NCI-H2171 (cell line): Measurements from ENCODE around the gene PDLIM7.

ENCODE experiments used
- DNase-seq: peaks from one replicate; lab custom pipeline; 2025; lab: John Stamatoyannopoulos, UW

PDLIM7 gene

DNA sequence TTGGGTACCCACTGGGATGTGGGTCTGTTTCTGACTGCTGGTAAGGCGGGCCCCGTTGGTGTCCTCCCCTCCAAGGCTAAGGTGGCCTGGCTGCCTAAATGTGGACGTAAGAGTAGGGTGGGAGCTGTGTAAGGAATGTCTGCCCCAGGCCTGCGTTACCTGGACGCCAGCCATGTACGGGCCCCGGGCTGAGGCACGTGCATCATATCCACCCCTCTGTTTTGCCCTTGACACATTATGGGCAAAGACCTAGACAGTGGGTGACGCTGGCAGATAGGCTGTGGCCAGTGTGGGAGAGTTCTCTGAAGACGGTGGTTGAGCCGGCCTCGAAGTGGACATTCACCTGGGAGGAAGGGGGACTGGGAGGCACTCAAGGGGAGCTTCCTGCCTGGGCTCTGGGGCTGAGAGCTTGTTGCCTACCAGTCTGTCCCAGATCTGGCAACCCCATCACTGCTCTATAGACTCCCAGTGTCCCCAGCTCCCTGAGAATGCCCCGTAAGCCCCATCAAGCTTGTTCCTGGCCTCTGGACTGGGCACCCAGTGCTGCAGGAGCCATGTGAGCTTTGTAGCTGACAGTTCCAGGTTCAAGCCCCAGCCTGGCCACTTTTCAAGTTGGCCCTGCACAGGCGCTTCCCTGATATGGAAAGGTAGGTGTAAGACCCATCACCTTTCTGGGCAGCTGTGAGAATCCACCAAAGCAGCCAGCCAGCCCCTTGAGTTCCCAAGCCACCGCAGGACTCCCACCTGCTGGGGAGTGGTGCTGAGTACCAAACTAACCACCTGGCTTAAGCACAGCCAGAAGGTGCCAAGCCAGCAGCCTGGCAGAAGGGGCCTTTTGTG, 54.0 kb downstream of the PDLIM7 start:
- no peak for DNase-seq

- no peak for DNase-seq
Observed at GRCh38 chr5:177442066-177442826, 55.2 kb downstream of the PDLIM7 start.

DNA sequence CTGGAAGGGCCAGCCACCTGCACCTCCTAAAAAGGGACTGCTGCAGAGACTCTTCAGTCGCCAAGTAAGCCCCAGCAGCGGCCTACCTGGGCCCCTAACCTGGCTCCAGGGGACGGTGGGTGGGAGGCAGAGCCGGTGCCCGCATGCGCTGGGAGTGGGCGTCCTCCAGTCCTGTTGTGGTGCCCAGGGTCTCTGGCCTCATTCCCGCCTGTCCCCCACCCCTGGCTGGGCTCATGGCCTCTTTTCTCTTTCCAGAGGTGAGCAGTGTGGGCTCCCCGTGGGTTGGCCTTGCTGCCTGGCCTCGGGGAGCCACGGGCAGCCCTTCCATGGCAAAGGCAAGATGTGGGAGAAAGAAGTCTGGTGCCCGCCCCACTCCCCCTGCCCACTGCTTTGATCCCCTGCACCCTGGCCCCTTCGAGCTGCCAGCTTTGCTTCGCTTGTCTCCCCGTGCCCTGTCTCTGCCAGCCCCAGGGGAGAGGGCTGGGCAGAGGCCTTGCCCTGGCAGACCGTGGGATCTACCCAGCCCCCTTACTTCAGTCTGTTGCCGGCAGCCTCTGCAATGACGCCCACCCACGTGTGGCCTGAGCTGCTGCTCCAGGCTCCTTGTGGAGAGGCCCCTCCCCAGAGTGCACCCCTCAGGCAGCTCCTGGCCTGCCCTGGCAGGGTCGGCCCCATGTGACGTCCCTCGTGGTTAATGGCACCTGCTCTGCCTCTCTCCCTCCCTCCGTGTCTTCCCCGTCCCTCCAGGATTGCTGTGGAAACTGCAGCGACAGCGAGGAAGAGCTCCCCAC, 56.2 kb downstream of the PDLIM7 start:
- no peak for DNase-seq

DNA sequence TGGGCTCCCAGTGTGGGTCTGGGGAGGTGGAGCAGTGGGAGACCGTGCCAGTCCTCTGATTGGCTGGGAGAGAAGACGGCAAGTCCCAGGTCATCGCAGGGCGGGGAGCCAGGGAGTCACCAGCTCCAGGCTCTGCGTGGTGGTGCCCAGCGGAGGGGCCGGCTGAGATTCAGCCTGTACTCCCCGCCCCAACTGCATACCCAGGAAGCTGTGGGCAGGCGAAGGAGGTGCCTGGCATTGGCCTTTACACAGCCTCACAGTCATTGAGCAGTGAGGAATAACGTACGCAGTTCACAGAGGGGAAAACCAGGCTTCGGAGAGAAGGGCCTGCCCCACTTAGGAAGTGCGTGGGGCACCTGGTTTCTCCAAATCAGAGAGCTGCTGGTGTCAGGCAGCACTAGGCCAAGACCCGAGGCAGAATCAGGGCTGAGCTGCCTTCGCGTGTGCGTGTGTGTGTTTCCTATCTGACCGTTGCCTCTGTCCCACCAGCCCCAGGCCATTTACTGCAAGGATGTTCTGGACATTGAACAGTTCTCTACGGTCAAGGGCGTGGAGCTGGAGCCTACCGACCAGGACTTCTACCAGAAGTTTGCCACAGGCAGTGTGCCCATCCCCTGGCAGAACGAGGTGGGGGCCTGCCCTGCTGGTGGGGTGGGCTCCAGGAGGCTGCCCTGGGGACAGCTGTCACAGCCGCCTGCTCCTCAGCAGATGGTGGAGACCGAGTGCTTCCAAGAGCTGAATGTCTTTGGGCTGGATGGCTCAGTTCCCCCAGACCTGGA, 57.0 kb downstream of the PDLIM7 start:
- DNase-seq, result no peak

DNA sequence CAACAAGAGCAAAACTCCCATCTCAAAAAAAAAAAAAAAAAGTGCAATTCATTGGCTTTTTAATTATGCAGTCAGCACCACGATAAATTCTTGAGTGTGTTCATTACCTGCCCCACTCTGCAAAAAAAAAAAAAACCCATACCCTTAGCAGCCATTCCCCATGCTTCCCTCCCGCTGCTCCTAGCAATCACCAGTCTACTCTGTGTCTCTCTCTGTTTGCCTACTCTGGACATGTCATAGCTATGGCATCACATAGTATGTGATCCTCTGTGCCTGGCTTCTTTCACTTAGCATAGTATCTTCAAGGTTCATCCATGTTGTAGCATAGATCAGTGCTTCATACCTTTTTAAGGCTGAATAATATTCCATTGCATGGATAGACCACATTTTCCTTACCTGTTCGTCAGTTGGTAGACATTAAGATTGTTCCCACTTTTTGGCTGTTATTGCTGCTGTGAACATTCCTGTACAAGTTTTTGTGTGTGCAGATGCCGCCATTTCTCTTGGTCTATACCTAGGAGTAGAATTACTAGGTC, 57.8 kb downstream of the PDLIM7 start:
- DNase-seq, result no peak

DNA sequence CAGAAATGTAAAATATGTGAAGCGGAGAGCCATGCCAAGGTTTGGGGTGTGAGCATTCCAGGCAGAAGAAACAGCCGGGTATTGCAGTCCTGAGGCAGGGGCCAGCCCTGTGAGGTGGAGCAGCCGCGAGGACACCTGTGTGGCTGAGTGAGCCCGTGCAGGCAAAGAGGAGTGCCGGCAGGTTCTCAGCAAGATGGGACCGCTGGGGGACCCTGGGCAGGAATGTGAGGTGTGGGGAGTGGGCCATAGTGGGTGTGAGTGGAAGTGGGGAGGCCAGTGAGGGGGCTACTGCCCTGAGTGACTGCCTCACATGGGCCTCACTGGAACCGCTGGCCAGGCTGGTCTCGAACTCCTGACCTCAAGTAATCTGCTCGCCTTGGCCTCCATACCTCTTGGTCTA, 58.9 kb downstream of the PDLIM7 start:
- no peak for DNase-seq

DNA sequence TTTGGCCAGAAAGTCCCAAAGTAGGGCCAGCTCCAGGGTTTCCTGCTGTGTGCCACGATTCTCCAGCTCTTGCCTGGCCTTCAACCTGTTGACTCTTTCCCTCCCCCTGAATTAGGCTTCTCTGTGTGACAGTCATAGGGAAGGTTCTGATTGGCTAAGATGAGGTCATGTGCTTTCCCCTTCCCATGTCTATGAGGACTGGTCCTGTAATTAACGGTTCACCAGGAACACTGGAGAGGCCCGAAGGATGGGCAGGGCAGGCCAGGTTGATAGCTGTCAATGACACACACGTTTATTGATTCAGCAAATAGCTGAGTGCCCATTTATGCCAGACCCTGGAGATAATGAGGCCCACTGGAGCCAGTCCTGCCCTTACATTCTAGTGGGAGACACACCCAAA, 59.8 kb downstream of the PDLIM7 start:
- no peak for DNase-seq

- DNase-seq, result no peak
Observed at GRCh38 chr5:177435847-177436536, 61.4 kb downstream of the PDLIM7 start.

- no peak for DNase-seq
Observed at GRCh38 chr5:177434942-177435738, 62.3 kb downstream of the PDLIM7 start.

GRCh38 chr5:177434437-177434836, 63.0 kb downstream of the PDLIM7 start:
- no peak for DNase-seq

- no peak for DNase-seq
Observed at GRCh38 chr5:177433658-177434217, 63.7 kb downstream of the PDLIM7 start.
